Gastroesophageal sphincter (tissue), 4 donors: ENCODE measurements around the gene USP44. TPM values are rescaled to one million over a fixed set of nuclear protein-coding genes. Genes with fewer than 3 reads are reported as not detected.

Experiments used
- ATAC-seq: fragments of 150-250 bp; one replicate; pipeline ENCODE4 v1.9.1; 2016; ENCODE audit warnings: mild to moderate bottlenecking, moderate library complexity
- H3K27ac ChIP-seq, 4 donors: fragments of 200-600 bp; sonication (generic) in 3 of 4; 1 replicate in 3 of 4; 2 replicates in 1 of 4; pipeline ENCODE4 v1.5.1; 2016 to 2019
- H3K27me3 ChIP-seq: fragments of 200-600 bp; sonication (generic); one replicate; pipeline ENCODE4 v1.5.1; 2019
- H3K36me3 ChIP-seq, 2 donors: fragments of 200-600 bp; sonication (generic); one replicate each; pipeline ENCODE4 v1.5.1; 2019; ENCODE audit warnings: control low read depth in 1 of 2
- H3K4me1 ChIP-seq, 3 donors: fragments of 200-600 bp; sonication (generic); 1 replicate in 2 of 3; 2 replicates in 1 of 3; pipeline ENCODE4 v1.5.1; 2016 to 2019; ENCODE audit warnings: control low read depth in 2 of 3
- H3K4me3 ChIP-seq, 2 donors: fragments of 200-600 bp; sonication (generic); one replicate each; pipeline ENCODE4 v1.5.1; 2019; ENCODE audit warnings: mild to moderate bottlenecking in 1 of 2, moderate library complexity in 1 of 2
- H3K9me3 ChIP-seq, 3 donors: fragments of 200-600 bp; sonication (generic); one replicate each; pipeline ENCODE4 v1.5.1; 2017 to 2019; ENCODE audit warnings: control low read depth in 2 of 3
- CTCF ChIP-seq, 4 experiments: fragments of 200-600 bp in 2 of 4; fragments of 450-650 bp in 2 of 4; sonication (generic) in 1 of 4; IDR thresholded peaks; one replicate each; pipeline ENCODE4 v1.5.1; 2017 to 2019; ENCODE audit warnings: antibody characterized with exemption in 4 of 4, mild to moderate bottlenecking in 2 of 4, moderate library complexity in 2 of 4
- EP300 ChIP-seq: sonication (generic); formaldehyde crosslinking; IDR thresholded peaks from one replicate; pipeline ENCODE4 v1.6.1; 2017; ENCODE audit warnings: antibody characterized with exemption, mild to moderate bottlenecking
- POLR2A ChIP-seq, 2 donors: fragments of 450-650 bp; IDR thresholded peaks; one replicate each; pipeline ENCODE4 v1.6.1; 2017; ENCODE audit warnings: antibody characterized with exemption in 2 of 2, mild to moderate bottlenecking in 2 of 2, moderate library complexity in 1 of 2
- POLR2AphosphoS5 ChIP-seq: sonication (generic); formaldehyde crosslinking; IDR thresholded peaks from one replicate; pipeline ENCODE4 v1.6.1; 2017; ENCODE audit warnings: antibody characterized with exemption
- WGBS, 2 donors: methylation state at CpG; one replicate each; pipeline ENCODE4 v1.1.5; 2018; ENCODE audit warnings: low coverage in 1 of 2; 5-methylcytosine and 5-hydroxymethylcytosine counted together
- total RNA-seq, 4 donors: library from RNA; depleted of rRNA; stranded (reverse); fragments of >200 nt; gene quantifications; one replicate each; pipeline ENCODE4 v1.1.0, GENCODE V29; 2016

USP44 gene
- total RNA-seq, 4 donors from 2014 or later, result 5.9 to 9.7 (median 6.0) TPM

- H3K36me3 ChIP-seq, result peaks cover 9 to 94% of the 10 kb centered on the region in 2 donors
- 69 to 91% methylated on average over 2 of the region's 2 CpGs for WGBS, 2 donors
Observed at GRCh38 chr12:95499772-95500171, 51.5 kb downstream of the USP44 start.

GRCh38 chr12:95498968-95499367, 52.3 kb downstream of the USP44 start:
- TF ChIP-seq POLR2A (IDR thresholded peaks at IDR 0.05) (no peak), POLR2AphosphoS5 (no peak), CTCF (IDR thresholded peaks at IDR 0.05) (no peak), EP300 (no peak)
- no peak for ATAC-seq
- Histone ChIP-seq H3K4me1 (no peaks in the 10 kb centered on the region), H3K4me3 (no peak overlapping the region), H3K27me3 (no peaks in the 10 kb centered on the region), H3K9me3 (no peaks in the 10 kb centered on the region), H3K27ac (no peak overlapping the region), H3K36me3 (peaks cover 11 to 93% of the 10 kb centered on the region in 2 donors)
- WGBS, 2 donors, result 94 to 100% methylated on average over 5 of the region's 5 CpGs

More at GRCh38 chr12:95499772-95500171, 51.5 kb downstream of the USP44 start:
- no peak overlapping the region for H3K27ac ChIP-seq
- H3K9me3 ChIP-seq, result no peaks in the 10 kb centered on the region
- TF ChIP-seq CTCF (IDR thresholded peaks at IDR 0.05) (no peak), EP300 (no peak), POLR2AphosphoS5 (no peak), POLR2A (IDR thresholded peaks at IDR 0.05) (no peak)
- no peak for ATAC-seq
- no peak overlapping the region for H3K4me3 ChIP-seq
- no peaks in the 10 kb centered on the region for H3K4me1 ChIP-seq
- no peaks in the 10 kb centered on the region for H3K27me3 ChIP-seq

- H3K4me1 ChIP-seq, result no peaks in the 10 kb centered on the region
- H3K36me3 ChIP-seq, result peaks cover 11 to 82% of the 10 kb centered on the region in 2 donors
- H3K9me3 ChIP-seq, result no peaks in the 10 kb centered on the region
- ATAC-seq, result no peak
- H3K4me3 ChIP-seq, result no peak overlapping the region
- H3K27me3 ChIP-seq, result no peaks in the 10 kb centered on the region
- no peak for TF ChIP-seq EP300
- TF ChIP-seq POLR2A (IDR thresholded peaks at IDR 0.05), result no peak
- TF ChIP-seq POLR2AphosphoS5, result no peak
- TF ChIP-seq CTCF (IDR thresholded peaks at IDR 0.05), result no peak
- H3K27ac ChIP-seq, result no peak overlapping the region
- 97% methylated on average over 4 of the region's 4 CpGs; no CpG with 5 or more reads in 1 of the 2 donors for WGBS, 2 donors
Observed at GRCh38 chr12:95497031-95497430, 54.2 kb downstream of the USP44 start.

GRCh38 chr12:95495433-95495832, 55.8 kb downstream of the USP44 start:
- 69 to 100% methylated on average over 1 of the region's 1 CpG for WGBS, 2 donors
- no peak for ATAC-seq
- Histone ChIP-seq H3K4me3 (no peak overlapping the region), H3K27ac (no peak overlapping the region), H3K4me1 (no peaks in the 10 kb centered on the region), H3K36me3 (peaks cover 11 to 84% of the 10 kb centered on the region in 2 donors), H3K27me3 (no peaks in the 10 kb centered on the region), H3K9me3 (no peaks in the 10 kb centered on the region)
- TF ChIP-seq POLR2A (IDR thresholded peaks at IDR 0.05) (no peak), POLR2AphosphoS5 (no peak), CTCF (IDR thresholded peaks at IDR 0.05) (no peak), EP300 (no peak)

- Histone ChIP-seq H3K9me3 (no peaks in the 10 kb centered on the region), H3K4me1 (no peaks in the 10 kb centered on the region), H3K27me3 (no peaks in the 10 kb centered on the region), H3K27ac (no peak overlapping the region), H3K36me3 (peaks cover 11 to 85% of the 10 kb centered on the region in 2 donors), H3K4me3 (no peak overlapping the region)
- no peak for ATAC-seq
- 96 to 97% methylated on average over 2 of the region's 2 CpGs for WGBS, 2 donors
- TF ChIP-seq POLR2A (IDR thresholded peaks at IDR 0.05), result no peak
- TF ChIP-seq EP300, result no peak
- no peak for TF ChIP-seq POLR2AphosphoS5
- no peak for TF ChIP-seq CTCF (IDR thresholded peaks at IDR 0.05)
Observed at GRCh38 chr12:95494888-95495287, 56.4 kb downstream of the USP44 start.
